Adrenal gland (tissue), 12 donors: ENCODE measurements around the gene CREM. TPM values are rescaled to one million over a fixed set of nuclear protein-coding genes. Genes with fewer than 3 reads are reported as not detected.

Experiments
- DNase-seq, 7 donors: peaks; one replicate each; pipeline ENCODE4 v3.0.0-alpha.2; 2019 to 2020
- H3K27ac ChIP-seq, 5 donors: fragments of 200-600 bp; sonication (generic) in 4 of 5; 1 replicate in 3 of 5; 2 replicates in 2 of 5; pipeline versions ENCODE4 v1.5.1 to v1.8.0; 2016 to 2020; ENCODE audit warnings: mild to moderate bottlenecking in 1 of 5
- H3K27me3 ChIP-seq: fragments of 200-600 bp; 2 replicates; pipeline ENCODE4 v1.8.0; 2021
- H3K36me3 ChIP-seq, 2 donors: fragments of 200-600 bp; replicated peaks in 1 of 2; 1 replicate in 1 of 2; 2 replicates in 1 of 2; pipeline versions ENCODE4 v1.5.1 to v1.8.0; 2018 to 2022
- H3K4me1 ChIP-seq, 2 donors: fragments of 200-600 bp; replicated peaks in 1 of 2; 1 replicate in 1 of 2; 2 replicates in 1 of 2; pipeline versions ENCODE4 v1.5.1 to v1.8.0; 2018 to 2021
- H3K4me3 ChIP-seq, 4 donors: fragments of 200-600 bp; sonication (generic) in 3 of 4; one replicate each; pipeline ENCODE4 v1.5.1; 2016 to 2018
- H3K9me3 ChIP-seq, 3 donors: fragments of 200-600 bp; sonication (generic) in 1 of 3; replicated peaks in 1 of 3; 1 replicate in 2 of 3; 2 replicates in 1 of 3; pipeline versions ENCODE4 v1.5.1 to v1.8.0; 2016 to 2021
- POLR2A ChIP-seq, 2 donors: fragments of 450-650 bp; IDR thresholded peaks; one replicate each; pipeline ENCODE4 v1.6.1; 2017; ENCODE audit warnings: antibody characterized with exemption in 2 of 2, mild to moderate bottlenecking in 2 of 2, moderate library complexity in 1 of 2
- WGBS, 4 donors: extraction: QIAGEN DNeasy Blood & Tissue Kit in 2 of 4; methylation state at CpG; one replicate each; pipeline versions ENCODE4 v1.1.5 to v1.1.7; 2013 to 2017; 5-methylcytosine and 5-hydroxymethylcytosine counted together
- intact Hi-C, 2 donors: fragments of 100-400 bp; cut with DNase I; formaldehyde crosslinking; loops; one replicate each; pipeline versions ENCODE4 v1.14.1 to v1.15.0; 2022 to 2023
- polyA plus RNA-seq, 3 donors: library from polyadenylated mRNA; stranded (reverse); fragments of 200-250 nt in 2 of 3; fragments of 350-450 nt in 1 of 3; fragmentation: Illumina TruSeq in 1 of 3; extraction: RNeasy Lipid Tissue Mini Kit (QIAGEN cat#74804) in 1 of 3; gene quantifications; one replicate each; pipeline ENCODE4 v1.2.3, GENCODE V29; 2013 to 2014
- total RNA-seq, 9 donors: library from RNA; depleted of rRNA in 4 of 9; stranded (reverse); fragments of >200 nt in 4 of 9; fragments of 120-200 nt in 1 of 9; fragmentation: NEBNext Ultra II Directional in 1 of 9; extraction: Animal tissue kit (Norgen Biotek cat#: 25700) in 1 of 9; gene quantifications; one replicate each; pipeline versions ENCODE4 v1.1.0 to v1.2.4, GENCODE V29; 2013 to 2023
- TF ChIP-seq, protein P1 (sequence below), 6 experiments: fragments of 450-650 bp in 4 of 6; fragments of 200-600 bp in 2 of 6; sonication (generic) in 1 of 6; IDR thresholded peaks; 1 replicate in 5 of 6; 2 replicates in 1 of 6; pipeline versions ENCODE4 v1.5.1 to v1.8.0; 2016 to 2021; ENCODE audit warnings: antibody characterized with exemption in 6 of 6, mild to moderate bottlenecking in 2 of 6, moderate library complexity in 1 of 6
- donor health status: healthy with polysubstance abuse.
- donor health status: Bipolar disorder and iron deficiency.
- donor health status: DM: yes; HTN: yes; CAD: no.
- donor health status: DM: no; HTN: no; CAD: no.
- donor health status: DM: no; HTN: no; CAD: no.
- donor health status: DM: yes; HTN: yes; CAD: no.

CREM gene
- total and polyA plus RNA-seq, 12 donors, result 75.2 to 340 (median 119) TPM

DNA sequence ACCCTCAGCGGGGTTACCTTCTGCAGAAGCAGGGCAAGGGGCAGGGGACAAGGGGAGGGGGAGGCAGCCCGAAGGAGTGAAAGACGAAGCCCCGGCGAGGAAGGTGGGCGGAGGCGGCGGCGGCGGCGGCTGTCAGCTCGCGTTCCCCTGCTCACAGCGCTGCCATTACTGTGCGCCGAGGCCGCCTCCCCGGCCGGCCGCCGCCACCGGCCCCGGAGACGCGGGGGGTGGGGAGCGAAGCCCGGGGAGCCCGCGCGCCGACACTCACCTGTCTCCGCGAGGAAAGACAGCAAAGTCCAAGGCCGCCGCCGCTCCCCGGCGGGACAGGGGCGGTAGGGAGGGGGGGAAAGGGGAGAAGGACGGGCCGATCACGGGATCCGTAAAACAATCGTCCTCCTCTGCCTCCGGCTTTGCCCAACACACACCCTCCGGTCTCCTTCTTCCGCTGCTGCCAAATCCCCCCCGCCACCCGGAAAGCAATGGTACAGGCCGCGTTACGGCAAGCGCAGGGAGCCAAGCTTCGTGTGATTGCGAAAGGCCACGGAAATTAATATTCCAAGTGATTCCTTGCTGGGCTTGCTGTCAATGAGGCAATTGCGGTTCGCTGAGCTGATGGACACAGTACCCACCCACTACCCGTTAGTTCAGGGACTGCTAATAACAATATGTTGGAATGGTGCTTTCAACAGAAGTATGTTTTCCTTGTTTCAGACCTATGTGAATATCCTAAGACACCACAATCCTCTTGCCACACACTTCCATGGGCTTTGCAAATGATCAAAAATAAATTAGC, 36.3 kb upstream of the CREM start, which contains the start of gene CUL2:
Gene CUL2, minus strand, starts transcription at position 180 of the 793 bp plus-strand sequence. CDS start 19,024 bp downstream, outside the sequence.
- Histone ChIP-seq H3K27ac (peak within 1 kb of the TSS in 4 of 5 donors; percentile 93 to 99 (median 96)), H3K27me3 (no peaks in the 10 kb centered on the region), H3K4me1 (peaks cover 9 to 27% of the 10 kb centered on the region in 2 donors), H3K9me3 (no peaks in the 10 kb centered on the region), H3K4me3 (peak within 1 kb of the TSS; percentile 31 to 100 (median 89)), H3K36me3 (no peaks in the 10 kb centered on the region)
- DNase-seq, result peak; percentile 92 to 97 (median 94)
- TF ChIP-seq, protein P1, sequence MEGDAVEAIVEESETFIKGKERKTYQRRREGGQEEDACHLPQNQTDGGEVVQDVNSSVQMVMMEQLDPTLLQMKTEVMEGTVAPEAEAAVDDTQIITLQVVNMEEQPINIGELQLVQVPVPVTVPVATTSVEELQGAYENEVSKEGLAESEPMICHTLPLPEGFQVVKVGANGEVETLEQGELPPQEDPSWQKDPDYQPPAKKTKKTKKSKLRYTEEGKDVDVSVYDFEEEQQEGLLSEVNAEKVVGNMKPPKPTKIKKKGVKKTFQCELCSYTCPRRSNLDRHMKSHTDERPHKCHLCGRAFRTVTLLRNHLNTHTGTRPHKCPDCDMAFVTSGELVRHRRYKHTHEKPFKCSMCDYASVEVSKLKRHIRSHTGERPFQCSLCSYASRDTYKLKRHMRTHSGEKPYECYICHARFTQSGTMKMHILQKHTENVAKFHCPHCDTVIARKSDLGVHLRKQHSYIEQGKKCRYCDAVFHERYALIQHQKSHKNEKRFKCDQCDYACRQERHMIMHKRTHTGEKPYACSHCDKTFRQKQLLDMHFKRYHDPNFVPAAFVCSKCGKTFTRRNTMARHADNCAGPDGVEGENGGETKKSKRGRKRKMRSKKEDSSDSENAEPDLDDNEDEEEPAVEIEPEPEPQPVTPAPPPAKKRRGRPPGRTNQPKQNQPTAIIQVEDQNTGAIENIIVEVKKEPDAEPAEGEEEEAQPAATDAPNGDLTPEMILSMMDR (IDR thresholded peaks at IDR 0.05), result no peak
- peak in 1 of 2 donors; percentile 42 for TF ChIP-seq POLR2A (IDR thresholded peaks at IDR 0.05)
- 0 to 2% (median 0%) methylated on average over 11 to 59 of the region's 59 CpGs for WGBS, 4 donors
- intact Hi-C loops, result no loop called here

DNA sequence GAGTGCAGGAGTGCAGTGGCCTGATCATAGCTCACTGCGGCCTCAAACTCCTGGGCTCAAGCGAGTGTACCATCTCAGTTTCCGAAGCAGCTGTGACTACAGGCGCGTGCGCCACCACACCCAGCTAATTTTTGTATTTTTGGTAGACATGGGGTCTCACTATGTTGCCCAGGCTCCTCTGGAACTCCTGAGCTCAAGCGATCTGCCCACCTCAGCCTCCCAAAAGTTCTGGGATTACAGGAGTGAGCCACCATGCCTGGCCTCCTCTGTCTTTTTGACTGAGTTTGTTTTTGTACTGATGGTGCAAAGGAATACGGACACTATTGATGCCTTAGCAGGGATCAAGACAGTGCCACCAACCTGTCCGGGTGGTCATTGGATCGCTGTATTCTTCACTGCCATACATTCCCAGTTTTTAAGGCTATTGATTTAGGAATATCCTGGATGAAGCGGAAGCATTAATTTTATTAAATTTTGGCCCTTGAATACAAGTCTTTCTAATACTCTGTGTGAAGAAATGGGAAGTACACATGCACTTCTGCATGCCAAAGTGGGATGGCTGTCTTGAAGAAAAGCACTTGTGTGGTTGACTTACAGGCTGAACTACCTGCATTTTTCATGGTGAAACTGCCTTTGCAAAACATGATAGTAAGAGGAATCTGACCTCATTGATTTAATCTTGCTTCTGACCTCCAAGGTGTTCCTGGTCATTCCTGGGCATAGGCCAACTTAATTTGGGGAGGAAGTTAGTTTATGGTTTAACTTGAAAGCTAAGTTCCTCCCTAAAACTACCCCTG, 34.5 kb upstream of the CREM start:
- Histone ChIP-seq H3K27me3 (no peaks in the 10 kb centered on the region), H3K9me3 (no peaks in the 10 kb centered on the region), H3K4me3 (no peak overlapping the region), H3K27ac (no peak overlapping the region), H3K4me1 (peaks cover 9 to 24% of the 10 kb centered on the region in 2 donors), H3K36me3 (no peaks in the 10 kb centered on the region)
- 88 to 95% (median 95%) methylated on average over 11 of the region's 11 CpGs for WGBS, 4 donors
- TF ChIP-seq, protein P1 (IDR thresholded peaks at IDR 0.05), result no peak
- no peak for TF ChIP-seq POLR2A (IDR thresholded peaks at IDR 0.05)
- intact Hi-C loops, result no loop called here
- DNase-seq, result no peak

DNA sequence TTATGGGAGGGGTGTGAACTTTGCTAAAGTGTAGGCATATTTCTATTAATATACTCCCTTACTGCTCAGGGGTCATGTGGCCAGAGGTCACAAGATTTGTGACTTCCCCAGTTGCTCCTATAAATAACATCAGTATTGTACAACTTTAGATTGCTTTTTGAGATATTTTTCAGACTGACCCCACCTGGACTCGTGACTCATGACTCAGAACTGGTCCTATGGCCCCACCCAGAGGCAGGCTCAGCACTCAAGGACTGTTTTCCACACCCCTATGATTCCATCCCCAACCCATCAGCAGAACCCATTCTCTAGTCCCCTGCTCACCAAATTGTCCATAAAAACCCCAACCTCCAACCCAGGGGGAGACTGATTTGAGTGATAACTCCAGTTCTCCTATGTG, 33.8 kb upstream of the CREM start:
- intact Hi-C loops, result no loop called here
- no peaks in the 10 kb centered on the region for H3K9me3 ChIP-seq
- TF ChIP-seq, protein P1 (IDR thresholded peaks at IDR 0.05), result no peak
- no peak for TF ChIP-seq POLR2A (IDR thresholded peaks at IDR 0.05)
- no peak overlapping the region for H3K4me3 ChIP-seq
- peak in 1 of 7 donors; percentile 19 for DNase-seq
- H3K36me3 ChIP-seq, result no peaks in the 10 kb centered on the region
- 19 to 44% (median 36%) methylated on average over 1 of the region's 1 CpG for WGBS, 4 donors
- H3K27me3 ChIP-seq, result no peaks in the 10 kb centered on the region
- peaks cover 9 to 19% of the 10 kb centered on the region in 2 donors for H3K4me1 ChIP-seq
- H3K27ac ChIP-seq, result no peak overlapping the region

DNA sequence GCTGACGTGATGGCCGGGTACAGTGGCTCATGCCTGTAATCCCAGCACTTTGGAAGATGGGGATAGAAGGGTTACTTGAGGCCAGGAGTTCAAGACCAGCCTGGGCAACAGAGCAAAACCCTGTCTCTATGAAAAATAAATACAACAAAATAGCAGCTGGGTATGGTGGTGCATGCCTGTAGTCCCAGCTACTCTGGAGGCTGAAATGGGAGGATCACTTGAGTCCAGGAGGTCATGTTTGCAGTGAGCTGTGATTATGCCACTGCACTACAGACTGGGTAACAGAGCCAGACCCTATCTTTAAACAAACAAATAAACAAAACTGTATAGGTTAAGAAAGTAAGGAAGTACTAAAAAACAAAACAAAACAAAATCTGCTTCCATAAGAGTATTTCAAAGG, 30.3 kb upstream of the CREM start:
- WGBS, 4 donors, result 54 to 70% (median 63%) methylated on average over 2 of the region's 2 CpGs
- no peaks in the 10 kb centered on the region for H3K27me3 ChIP-seq
- no peak overlapping the region for H3K27ac ChIP-seq
- H3K4me1 ChIP-seq, result no peaks in the 10 kb centered on the region
- H3K36me3 ChIP-seq, result no peaks in the 10 kb centered on the region
- DNase-seq, result no peak
- H3K9me3 ChIP-seq, result no peaks in the 10 kb centered on the region
- TF ChIP-seq, protein P1 (IDR thresholded peaks at IDR 0.05), result no peak
- no peak for TF ChIP-seq POLR2A (IDR thresholded peaks at IDR 0.05)
- intact Hi-C loops, result no loop called here
- H3K4me3 ChIP-seq, result no peak overlapping the region
